ENCODE measurements around the gene DOP1B. TPM values are rescaled to one million over a fixed set of nuclear protein-coding genes. Genes with fewer than 3 reads are reported as not detected.

DOP1B gene
- total and polyA plus RNA-seq, 2 of the 4 experiments (the other 2 are of a cell fraction) = 8.8 to 13.0 TPM

GRCh38 chr21:36186506-36187399 lies 30.1 kb downstream of the DOP1B start:
- in situ Hi-C loops (cut with MboI; ENCODE audit: low sequenced_read_pairs) = no loop called here
- Histone ChIP-seq H4K8ac (ENCODE audit: low read depth in 2 of 2, low read length in 2 of 2) (no peak overlapping the region), H3K9me1 (ENCODE audit: insufficient read depth, low read length) (peaks cover 14% of the 10 kb centered on the region; the same call in 1 of the 2 replicates), H3K27me3 (ENCODE audit: control insufficient read depth, insufficient read depth, low read length) (no peaks in the 10 kb centered on the region), H3K14ac (replicated peaks; ENCODE audit: low read depth, low read length) (no peak overlapping the region), H3K79me1 (ENCODE audit: low read depth in 1 of 2, low read length in 2 of 2) (peaks cover 6 to 29% of the 10 kb centered on the region in 2 experiments), H2AFZ (replicated peaks; ENCODE audit: low read length, poor library complexity) (no peak overlapping the region), H4K20me1 (ENCODE audit: insufficient read depth, low read length) (no peaks in the 10 kb centered on the region), H3K4me1 (ENCODE audit: control insufficient read depth, insufficient read depth, low read length) (peaks cover 6% of the 10 kb centered on the region), H2AK5ac (ENCODE audit: low read depth, low read length) (no peak overlapping the region), H3K4ac (ENCODE audit: low read depth, low read length) (no peak overlapping the region), H3K4me2 (ENCODE audit: low read depth, low read length) (no peak overlapping the region), H3K9me3 (ENCODE audit: control insufficient read depth, insufficient read depth, low read length) (no peaks in the 10 kb centered on the region), H2BK20ac (ENCODE audit: low read depth, low read length) (no peak overlapping the region), H4K5ac (ENCODE audit: low read depth, low read length) (no peak overlapping the region), H2BK5ac (ENCODE audit: low read depth, low read length, poor library complexity, severe bottlenecking) (no peak overlapping the region), H3K23ac (ENCODE audit: low read depth, low read length) (no peak overlapping the region), H4K91ac (ENCODE audit: insufficient read depth, low read depth, low read length) (no peak overlapping the region), H2BK120ac (ENCODE audit: low read depth, low read length) (no peak overlapping the region), H3K4me3 (ENCODE audit: insufficient read depth, low read depth, low read length) (no peak overlapping the region), H3K56ac (ENCODE audit: extremely low read depth, insufficient read depth, low read length) (no peak overlapping the region), H3K9ac (ENCODE audit: low read depth, low read length) (no peak overlapping the region), H3K18ac (ENCODE audit: low read depth, low read length) (no peak overlapping the region), H3K27ac (ENCODE audit: insufficient read depth, low read length) (no peak overlapping the region), H2BK15ac (ENCODE audit: low read depth, low read length) (no peak overlapping the region), H2AK9ac (replicated peaks; ENCODE audit: low read depth, low read length, poor library complexity) (no peak overlapping the region), H3K36me3 (ENCODE audit: control insufficient read depth, insufficient read depth, low read length) (no peaks in the 10 kb centered on the region; the same call in 1 of the 2 replicates)
- POLR2A ChIA-PET (ENCODE audit: unreplicated experiment) = interaction anchor here (0.7 kb wide), 1 partner anchor 10 kb away, joined by 4 read pairs; no protein-coding TSS in a partner anchor
- CTCF ChIA-PET = interaction anchor here (0.6 kb wide), 2 partner anchors 14 to 18 kb away, joined by 4 to 5 read pairs; no protein-coding TSS in a partner anchor
- intact Hi-C loops (cut with micrococcal nuclease) = no loop called here
- TF ChIP-seq FOS (IDR thresholded peaks at IDR 0.05; ENCODE audit: low read depth, low read length) = no peak
- TF ChIP-seq CHD1 (IDR thresholded peaks at IDR 0.05; ENCODE audit: low read depth, low read length) = no peak
- TF ChIP-seq RAD21 (IDR thresholded peaks at IDR 0.05; ENCODE audit: low read length) = no peak
- no peak for TF ChIP-seq RFX5 (IDR thresholded peaks at IDR 0.05; ENCODE audit: low read depth, low read length)
- TF ChIP-seq RCOR1 (IDR thresholded peaks at IDR 0.05; ENCODE audit: insufficient replicate concordance, low read length) = no peak
- no peak for TF ChIP-seq POLR2A (IDR thresholded peaks at IDR 0.05; ENCODE audit: low read depth, low read length)
- TF ChIP-seq CTCF (conservative IDR thresholded peaks at IDR 0.05; ENCODE audit: low read depth, low read length) = no peak
- no peak for TF ChIP-seq SMC3 (IDR thresholded peaks at IDR 0.05; ENCODE audit: low read depth, low read length)
- no peak for TF ChIP-seq MXI1 (IDR thresholded peaks at IDR 0.05; ENCODE audit: borderline replicate concordance, low read depth, low read length)
- TF ChIP-seq NFE2L2 (IDR thresholded peaks at IDR 0.05; ENCODE audit: low read depth, low read length) = no peak
- no peak for TF ChIP-seq ELK1 (IDR thresholded peaks at IDR 0.05; ENCODE audit: borderline replicate concordance, low read depth, low read length)
- DNase-seq = no peak
- BruUV-seq (replicated peaks) = no TSS peak
- 85% methylated on average over 7 of the region's 18 CpGs; no CpG with 5 or more reads in 1 of the 2 experiments for WGBS, 2 experiments (ENCODE audit: extremely low coverage in 2 of 2, insufficient read length in 1 of 2)
- dilution Hi-C loops (cut with HindIII; ENCODE audit: low sequenced_read_pairs, unreplicated experiment) = no loop called here
- ATAC-seq (ENCODE audit: low read depth) = no peak

Data from IMR-90 (cell line).